ENCODE data around the gene FLNC.

FLNC gene

GRCh38 chr7:128812514-128813168 lies 17.6 kb upstream of the FLNC start:
- in situ Hi-C loops (cut with HindIII; ENCODE audit: low pct_ligation_motif_present, low sequenced_read_pairs), result no loop called here
- no peak for DNase-seq

GRCh38 chr7:128814499-128814898 lies 15.7 kb upstream of the FLNC start:
- no peak overlapping the region for H3K4me3 ChIP-seq (ENCODE audit: low read depth, low read length)

More at GRCh38 chr7:128812514-128813168, 17.6 kb upstream of the FLNC start:
- Histone ChIP-seq H3K27me3 (replicated peaks) (no peaks in the 10 kb centered on the region), H3K36me3 (replicated peaks) (no peaks in the 10 kb centered on the region), H3K4me3 (ENCODE audit: low read depth, low read length) (no peak overlapping the region), H3K27ac (no peak overlapping the region)
- TF ChIP-seq CTCF (IDR thresholded peaks at IDR 0.05; ENCODE audit: low read depth, low read length, missing control alignments), result no peak

GRCh38 chr7:128815289-128815942 lies 14.8 kb upstream of the FLNC start:
- Histone ChIP-seq H3K4me3 (ENCODE audit: low read depth, low read length) (no peak overlapping the region), H3K36me3 (replicated peaks) (no peaks in the 10 kb centered on the region), H3K27me3 (replicated peaks) (no peaks in the 10 kb centered on the region), H3K27ac (no peak overlapping the region)
- in situ Hi-C loops (cut with HindIII; ENCODE audit: low pct_ligation_motif_present, low sequenced_read_pairs), result no loop called here
- no peak for DNase-seq
- no peak for TF ChIP-seq CTCF (IDR thresholded peaks at IDR 0.05; ENCODE audit: low read depth, low read length, missing control alignments)

More at GRCh38 chr7:128814499-128814898, 15.7 kb upstream of the FLNC start:
- H3K27me3 ChIP-seq (replicated peaks), result no peaks in the 10 kb centered on the region
- H3K27ac ChIP-seq, result no peak overlapping the region
- in situ Hi-C loops (cut with HindIII; ENCODE audit: low pct_ligation_motif_present, low sequenced_read_pairs), result no loop called here
- DNase-seq, result no peak
- H3K36me3 ChIP-seq (replicated peaks), result no peaks in the 10 kb centered on the region
- no peak for TF ChIP-seq CTCF (IDR thresholded peaks at IDR 0.05; ENCODE audit: low read depth, low read length, missing control alignments)

GRCh38 chr7:128818694-128819093 lies 11.5 kb upstream of the FLNC start:
- Histone ChIP-seq H3K27me3 (replicated peaks) (no peaks in the 10 kb centered on the region), H3K4me3 (ENCODE audit: low read depth, low read length) (no peak overlapping the region), H3K36me3 (replicated peaks) (no peaks in the 10 kb centered on the region), H3K27ac (no peak overlapping the region)
- in situ Hi-C loops (cut with HindIII; ENCODE audit: low pct_ligation_motif_present, low sequenced_read_pairs), result no loop called here
- no peak for TF ChIP-seq CTCF (IDR thresholded peaks at IDR 0.05; ENCODE audit: low read depth, low read length, missing control alignments)
- DNase-seq, result no peak

GRCh38 chr7:128821724-128822123 lies 8.5 kb upstream of the FLNC start:
- no peak for TF ChIP-seq CTCF (IDR thresholded peaks at IDR 0.05; ENCODE audit: low read depth, low read length, missing control alignments)
- Histone ChIP-seq H3K4me3 (ENCODE audit: low read depth, low read length) (no peak overlapping the region), H3K27me3 (replicated peaks) (no peaks in the 10 kb centered on the region), H3K36me3 (replicated peaks) (no peaks in the 10 kb centered on the region), H3K27ac (no peak overlapping the region)
- in situ Hi-C loops (cut with HindIII; ENCODE audit: low pct_ligation_motif_present, low sequenced_read_pairs), result no loop called here
- DNase-seq, result no peak
